Measurements from ENCODE around the gene IQCF6. TPM values are rescaled to one million over a fixed set of nuclear protein-coding genes. Genes with fewer than 3 reads are reported as not detected.

IQCF6 gene
- total RNA-seq, 1 donor from 2014 or later, result not detected

GRCh38 chr3:51739110-51739509 lies 39.9 kb downstream of the IQCF6 start:
- Histone ChIP-seq H3K4me1 (no peaks in the 10 kb centered on the region), H3K36me3 (no peaks in the 10 kb centered on the region), H3K27ac (no peak overlapping the region), H3K9me3 (no peaks in the 10 kb centered on the region), H3K4me3 (no peak overlapping the region), H3K27me3 (peaks cover 5% of the 10 kb centered on the region)
- ATAC-seq, result no peak
- intact Hi-C loops (cut with DNase I), result no loop called here
- no peak for DNase-seq
- no peak for TF ChIP-seq CTCF (IDR thresholded peaks at IDR 0.05)

GRCh38 chr3:51735950-51736349 lies 43.1 kb downstream of the IQCF6 start:
- ATAC-seq, result no peak
- H3K27ac ChIP-seq, result no peak overlapping the region
- peaks cover 7% of the 10 kb centered on the region for H3K27me3 ChIP-seq
- no peak for DNase-seq
- no peaks in the 10 kb centered on the region for H3K9me3 ChIP-seq
- H3K36me3 ChIP-seq, result no peaks in the 10 kb centered on the region
- H3K4me3 ChIP-seq, result no peak overlapping the region
- intact Hi-C loops (cut with DNase I), result no loop called here
- TF ChIP-seq CTCF (IDR thresholded peaks at IDR 0.05), result no peak
- no peaks in the 10 kb centered on the region for H3K4me1 ChIP-seq

DNA sequence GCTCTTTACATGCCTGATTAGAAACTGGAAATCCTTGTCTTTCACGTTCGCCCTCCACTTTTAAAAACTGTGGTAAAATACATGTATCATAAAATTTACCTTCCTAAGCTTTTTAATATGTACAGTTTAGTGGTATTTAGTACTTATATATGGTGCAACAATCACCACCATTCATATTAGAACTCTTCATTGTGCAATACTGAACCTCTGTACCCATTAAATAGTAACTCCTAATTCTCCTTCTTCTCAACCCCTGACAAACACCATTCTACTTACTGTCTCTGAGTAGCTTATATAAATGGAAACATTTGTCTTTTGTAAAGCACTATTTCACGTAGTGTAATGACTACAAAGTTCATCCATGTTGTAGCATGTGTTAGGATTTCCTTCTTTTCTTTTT lies 44.0 kb downstream of the IQCF6 start:
- intact Hi-C loops (cut with DNase I), result no loop called here
- TF ChIP-seq CTCF (IDR thresholded peaks at IDR 0.05), result no peak
- DNase-seq, result no peak
- no peak overlapping the region for H3K4me3 ChIP-seq
- H3K4me1 ChIP-seq, result no peaks in the 10 kb centered on the region
- no peak overlapping the region for H3K27ac ChIP-seq
- H3K27me3 ChIP-seq, result peaks cover 7% of the 10 kb centered on the region
- H3K9me3 ChIP-seq, result no peaks in the 10 kb centered on the region
- ATAC-seq, result no peak
- H3K36me3 ChIP-seq, result no peaks in the 10 kb centered on the region

DNA sequence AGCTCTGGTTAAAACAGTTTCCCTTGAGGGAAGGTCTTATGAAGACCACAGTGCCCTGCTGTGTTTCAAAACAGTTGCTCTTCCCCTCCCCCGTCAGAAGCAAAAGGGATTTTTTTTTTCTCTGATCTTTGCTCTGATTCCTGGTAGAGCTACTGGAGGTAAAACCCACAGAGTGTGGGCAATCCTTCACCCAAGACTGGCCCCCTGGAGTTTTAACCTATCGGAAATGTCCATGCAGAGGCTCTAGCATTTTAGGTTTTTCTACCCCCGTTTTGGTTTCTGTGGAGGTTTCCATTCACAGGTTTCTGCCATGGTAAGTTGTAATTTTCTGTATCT lies 44.5 kb downstream of the IQCF6 start:
- H3K27me3 ChIP-seq, result peaks cover 7% of the 10 kb centered on the region
- no peak for DNase-seq
- no peak overlapping the region for H3K4me3 ChIP-seq
- no peak for ATAC-seq
- H3K4me1 ChIP-seq, result no peaks in the 10 kb centered on the region
- TF ChIP-seq CTCF (IDR thresholded peaks at IDR 0.05), result no peak
- no peaks in the 10 kb centered on the region for H3K36me3 ChIP-seq
- H3K27ac ChIP-seq, result no peak overlapping the region
- H3K9me3 ChIP-seq, result no peaks in the 10 kb centered on the region
- intact Hi-C loops (cut with DNase I), result no loop called here

GRCh38 chr3:51733859-51734571 lies 45.0 kb downstream of the IQCF6 start:
- ATAC-seq (no peak), DNase-seq (no peak)

More at GRCh38 chr3:51733859-51734571, 45.0 kb downstream of the IQCF6 start:
- Histone ChIP-seq H3K36me3 (no peaks in the 10 kb centered on the region), H3K4me3 (no peak overlapping the region), H3K4me1 (no peaks in the 10 kb centered on the region), H3K9me3 (no peaks in the 10 kb centered on the region), H3K27ac (no peak overlapping the region), H3K27me3 (peaks cover 7% of the 10 kb centered on the region)
- no peak for TF ChIP-seq CTCF (IDR thresholded peaks at IDR 0.05)
- intact Hi-C loops (cut with DNase I), result no loop called here

All from upper lobe of right lung (tissue), 1 donor.